ENCODE results near the gene SIGLEC1.

The SIGLEC1 gene

DNA sequence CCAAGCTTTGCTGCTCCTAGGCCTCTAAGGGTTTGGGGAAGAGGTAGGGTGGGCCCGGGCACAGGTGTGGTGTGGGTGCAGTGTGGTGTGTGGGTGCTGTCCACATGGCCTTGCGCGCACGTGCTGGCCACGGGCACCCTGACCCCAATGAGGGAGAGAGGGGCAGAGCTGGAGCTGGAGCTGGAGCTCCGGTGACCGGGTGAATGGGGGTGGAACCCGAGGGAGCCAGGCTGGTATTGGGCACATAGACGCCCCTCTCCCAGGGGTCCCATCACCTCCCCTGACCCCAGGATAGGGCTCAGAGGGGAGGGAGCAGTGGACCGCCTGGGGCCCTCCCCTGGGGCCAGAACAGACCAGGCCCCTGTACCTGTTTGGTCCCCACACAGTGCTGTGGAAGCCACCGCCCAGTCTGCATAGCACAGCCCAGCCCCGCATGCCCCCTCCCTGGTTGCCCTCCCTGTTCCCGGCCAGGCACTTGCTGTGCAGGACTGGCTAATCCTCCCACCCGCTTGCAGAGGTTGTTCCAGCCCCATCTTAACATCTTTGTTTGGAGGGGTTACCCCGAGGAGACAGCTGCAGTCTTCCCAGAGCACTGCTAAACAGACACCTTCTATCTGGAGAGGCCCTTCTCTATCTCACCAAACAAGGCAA is 31.6 kb downstream of the SIGLEC1 start:
- DNase-seq (ENCODE audit: low read depth in 2 of 2, low spot score in 1 of 2), result no peak

GRCh38 chr20:3679749-3680700 is 32.4 kb downstream of the SIGLEC1 start:
- DNase-seq (ENCODE audit: low read depth in 2 of 2, low spot score in 1 of 2), result no peak

GRCh38 chr20:3678856-3679720 is 33.3 kb downstream of the SIGLEC1 start:
- DNase-seq (ENCODE audit: low read depth in 2 of 2, low spot score in 1 of 2), result no peak

DNA sequence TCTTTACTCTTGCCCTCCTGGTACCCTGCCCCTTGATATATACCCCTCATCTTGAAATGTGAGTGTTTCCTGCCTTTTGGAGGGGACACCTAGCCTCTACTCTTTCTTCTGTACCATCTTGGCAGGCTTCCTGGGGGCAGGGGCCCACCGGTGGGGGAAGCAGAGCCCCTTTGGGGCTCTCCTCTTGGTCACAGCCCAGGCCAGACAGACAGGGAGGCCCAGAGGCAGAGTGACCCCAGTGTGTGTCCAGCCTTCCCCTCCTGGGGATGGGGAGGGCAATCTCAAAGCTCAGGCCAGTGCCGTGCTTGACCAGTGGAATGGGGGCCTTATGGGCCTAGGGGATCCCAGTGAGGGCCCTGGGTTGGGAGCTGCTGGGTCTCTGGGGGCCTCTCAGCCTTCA is 34.2 kb downstream of the SIGLEC1 start:
- DNase-seq (ENCODE audit: low read depth in 2 of 2, low spot score in 1 of 2), result no peak

DNA sequence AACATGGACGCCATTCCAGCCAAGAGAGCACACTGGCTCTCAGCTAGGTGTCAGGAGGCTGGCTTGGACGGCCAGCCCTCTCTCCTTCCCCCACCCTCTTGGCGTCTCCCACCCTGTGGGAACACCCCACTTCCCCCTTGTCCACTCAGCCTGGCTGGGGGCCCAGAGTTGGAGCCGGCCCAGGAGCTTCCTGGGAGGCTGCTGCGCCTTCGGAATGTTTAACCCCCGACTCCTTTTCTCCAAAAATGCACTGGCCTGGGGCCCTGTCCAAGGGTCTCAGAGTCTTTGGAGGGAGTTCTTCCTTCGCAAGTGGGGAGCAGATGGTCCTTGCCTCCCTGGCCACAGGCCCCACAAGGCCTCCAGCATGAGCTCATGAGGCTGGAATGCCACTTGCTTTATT is 34.7 kb downstream of the SIGLEC1 start:
- DNase-seq (ENCODE audit: low read depth in 2 of 2, low spot score in 1 of 2), result no peak

- DNase-seq (ENCODE audit: low read depth in 2 of 2, low spot score in 1 of 2), result no peak
Measured at GRCh38 chr20:3674995-3675900, 37.2 kb downstream of the SIGLEC1 start.

DNA sequence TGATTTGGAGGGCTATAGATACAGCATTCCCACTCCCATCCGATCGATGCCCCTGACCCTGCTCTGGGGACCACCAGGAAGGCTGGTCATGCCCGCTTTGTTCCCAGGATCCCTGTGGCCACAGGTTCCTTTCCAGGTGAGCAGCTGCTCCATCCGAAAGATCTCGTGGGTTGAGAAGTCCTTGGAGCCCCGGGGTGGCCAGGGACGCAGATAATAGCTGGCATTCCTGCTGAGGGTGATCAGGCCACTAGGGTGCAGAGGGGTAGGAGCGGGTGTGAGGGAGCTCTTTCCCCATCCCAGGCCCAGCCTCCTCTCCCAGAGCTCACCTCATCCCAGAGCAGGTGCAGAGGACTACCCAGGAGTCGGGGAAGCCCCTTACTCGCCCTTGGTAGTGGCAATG is 38.0 kb downstream of the SIGLEC1 start:
- DNase-seq (ENCODE audit: low read depth in 2 of 2, low spot score in 1 of 2), result no peak

DNA sequence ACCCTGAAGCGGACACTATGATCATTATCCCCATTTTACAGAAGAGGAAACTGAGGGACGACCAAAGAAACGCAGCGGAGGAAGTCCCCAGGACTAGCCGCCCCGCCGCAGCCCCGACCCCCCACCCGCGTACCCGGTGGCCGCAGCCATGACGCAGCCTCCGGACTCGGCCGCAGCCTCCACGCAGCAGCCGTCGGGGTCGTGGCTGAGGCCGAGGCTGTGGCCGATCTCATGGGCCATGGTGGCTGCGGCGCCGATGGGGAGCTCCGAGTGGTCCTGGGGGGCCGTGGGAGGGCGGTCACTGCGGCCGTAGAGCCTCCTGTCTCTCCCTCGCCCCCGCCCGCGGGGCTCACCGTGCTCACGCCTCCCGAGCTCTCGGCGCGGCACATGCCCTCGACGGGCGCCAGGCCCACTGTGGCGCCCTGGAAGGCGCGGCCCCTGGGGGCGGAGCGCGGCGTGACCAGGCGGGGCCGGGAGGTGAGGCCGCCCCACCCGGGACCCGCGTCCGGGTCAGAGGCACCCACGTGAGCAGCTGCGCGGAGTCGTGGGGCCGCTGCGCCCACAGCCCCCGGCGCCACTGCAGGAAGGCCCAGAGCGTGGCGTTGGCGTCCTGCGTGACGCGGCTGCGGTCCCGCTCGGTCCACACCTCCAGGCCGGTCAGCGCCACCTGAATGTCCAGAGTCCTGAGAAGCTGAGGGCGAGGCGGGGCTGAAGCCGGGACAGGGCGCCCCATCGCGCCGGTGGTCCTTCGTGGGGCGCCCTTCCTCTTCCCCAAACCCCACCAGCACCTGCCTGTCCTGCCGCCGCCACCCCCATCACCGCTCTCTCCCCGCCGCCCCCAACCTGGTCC is 39.0 kb downstream of the SIGLEC1 start:
- no peak for DNase-seq (ENCODE audit: low read depth in 2 of 2, low spot score in 1 of 2)

DNA sequence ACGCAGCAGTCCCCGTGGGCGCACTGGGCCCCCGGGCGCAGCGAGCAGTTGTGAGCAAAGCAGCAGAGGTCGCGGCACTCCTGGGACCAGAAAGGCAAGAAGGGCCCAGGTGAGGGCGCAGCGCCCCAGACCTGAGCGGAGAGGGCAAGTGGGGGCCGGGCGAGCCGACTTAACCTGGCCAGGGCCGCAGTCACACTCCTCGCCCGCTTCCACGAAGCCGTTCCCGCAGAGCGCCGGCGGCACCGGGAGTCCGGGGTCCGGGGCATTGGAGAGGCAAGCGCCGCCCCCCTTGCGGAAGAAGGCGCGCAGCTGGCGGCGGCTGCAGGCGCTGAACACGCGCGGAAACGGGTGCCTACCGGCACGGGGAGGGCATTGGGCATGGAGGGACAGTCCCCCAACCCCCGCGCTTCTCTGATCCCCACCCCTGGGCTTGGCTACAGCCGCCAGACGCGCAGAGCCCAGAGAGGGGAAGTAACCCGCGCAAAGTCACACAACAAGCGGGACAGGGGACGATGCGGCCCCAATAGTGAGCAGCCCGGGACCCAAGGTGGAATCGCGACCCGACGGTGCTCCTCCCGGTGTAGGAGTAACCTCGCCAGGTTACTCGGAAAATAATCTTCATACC is 39.7 kb downstream of the SIGLEC1 start:
- DNase-seq (ENCODE audit: low read depth in 2 of 2, low spot score in 1 of 2), result no peak

- DNase-seq (ENCODE audit: low read depth in 2 of 2, low spot score in 1 of 2), result no peak
Measured at GRCh38 chr20:3671986-3672546, 40.3 kb downstream of the SIGLEC1 start.

GRCh38 chr20:3670945-3671344 is 41.5 kb downstream of the SIGLEC1 start:
- DNase-seq (ENCODE audit: low read depth in 2 of 2, low spot score in 1 of 2), result no peak

DNA sequence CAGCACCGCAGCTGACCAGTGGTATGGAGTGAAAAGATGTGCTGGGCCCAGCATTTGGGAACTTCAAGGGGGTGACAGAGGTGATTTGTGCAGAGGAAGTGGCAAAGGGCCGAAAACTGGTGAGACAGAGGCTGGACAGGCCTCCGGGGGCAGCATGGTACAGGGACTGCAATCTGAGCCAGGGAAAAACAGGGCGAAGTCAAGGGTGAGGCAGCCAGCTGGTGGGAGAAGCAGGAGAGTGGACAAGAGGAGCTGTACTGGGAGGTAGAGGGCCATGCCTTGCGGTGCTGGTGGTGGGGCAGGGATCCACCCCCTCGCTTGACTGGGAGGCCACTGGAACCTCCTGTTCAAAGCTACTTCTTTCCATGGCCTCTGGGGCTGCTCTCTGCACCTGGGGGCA is 41.9 kb downstream of the SIGLEC1 start:
- no peak for DNase-seq (ENCODE audit: low read depth in 2 of 2, low spot score in 1 of 2)

GRCh38 chr20:3669710-3670367 is 42.6 kb downstream of the SIGLEC1 start:
- no peak for DNase-seq (ENCODE audit: low read depth in 2 of 2, low spot score in 1 of 2)

DNA sequence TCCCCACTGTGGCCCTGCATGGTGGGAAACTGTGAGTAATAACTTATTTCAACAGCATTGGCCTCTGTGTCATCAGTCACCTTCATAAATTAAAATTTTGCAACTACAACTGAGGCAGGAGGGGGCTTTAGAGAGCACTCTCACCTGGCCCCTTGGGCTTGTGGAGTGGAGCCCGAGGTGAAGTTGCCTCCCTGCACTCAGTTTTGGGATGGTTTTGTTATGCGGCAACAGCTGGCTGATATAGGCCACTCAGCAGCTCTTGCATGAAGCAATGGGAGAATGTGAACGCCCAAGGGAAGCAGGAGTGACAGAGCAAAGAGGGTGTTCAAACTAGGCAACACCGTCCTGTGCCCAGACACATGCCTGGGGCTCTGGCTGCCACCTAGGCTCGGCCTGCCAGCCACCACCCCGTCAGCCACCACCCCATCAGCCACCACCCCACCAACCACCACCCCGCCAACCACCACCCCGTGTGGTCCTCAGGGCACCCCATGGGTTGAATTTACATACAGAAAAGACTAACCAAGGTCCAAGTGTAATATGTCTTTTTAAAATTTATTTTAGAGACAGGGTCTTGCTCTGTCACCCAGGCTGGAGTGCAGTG is 44.9 kb downstream of the SIGLEC1 start:
- DNase-seq (ENCODE audit: low read depth in 2 of 2, low spot score in 1 of 2), result no peak

DNA sequence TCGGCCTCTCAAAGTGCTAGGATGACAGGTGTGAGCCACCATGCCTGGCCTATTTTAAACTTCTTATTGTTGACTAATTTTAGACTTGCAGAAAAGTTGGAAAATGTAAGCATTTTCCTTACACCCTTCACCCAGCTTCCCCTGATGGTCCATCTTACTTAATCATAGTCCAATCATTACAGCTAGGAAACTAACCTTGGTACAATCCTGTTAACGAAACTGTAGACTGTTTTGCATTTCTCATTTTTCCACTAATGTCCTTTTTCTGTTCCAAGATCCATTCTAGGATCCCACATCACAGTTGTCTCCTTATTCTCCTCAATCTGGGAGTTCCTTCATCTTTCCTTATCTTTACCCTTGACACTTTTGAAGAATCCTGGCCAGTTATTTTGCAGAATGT is 48.5 kb downstream of the SIGLEC1 start:
- DNase-seq (ENCODE audit: low read depth in 2 of 2, low spot score in 1 of 2), result no peak

GRCh38 chr20:3663031-3663701 is 49.2 kb downstream of the SIGLEC1 start, which contains the start of gene GFRA4:
GFRA4 (minus strand) TSS chr20:3663399; CDS start chr20:3663399, 0 bp downstream.
- DNase-seq (ENCODE audit: low read depth in 2 of 2, low spot score in 1 of 2), result no peak

Data from stimulated activated CD8-positive, alpha-beta memory T cell treated with anti-CD3 and anti-CD28 coated beads, Interleukin-4, amount 100 ng/mL, for 4 hours (primary cell).